Measurements from ENCODE around the gene EFHD1. TPM values are rescaled to one million over a fixed set of nuclear protein-coding genes. Genes with fewer than 3 reads are reported as not detected.

The EFHD1 gene
- polyA plus RNA-seq, 3 donors = not detected

DNA sequence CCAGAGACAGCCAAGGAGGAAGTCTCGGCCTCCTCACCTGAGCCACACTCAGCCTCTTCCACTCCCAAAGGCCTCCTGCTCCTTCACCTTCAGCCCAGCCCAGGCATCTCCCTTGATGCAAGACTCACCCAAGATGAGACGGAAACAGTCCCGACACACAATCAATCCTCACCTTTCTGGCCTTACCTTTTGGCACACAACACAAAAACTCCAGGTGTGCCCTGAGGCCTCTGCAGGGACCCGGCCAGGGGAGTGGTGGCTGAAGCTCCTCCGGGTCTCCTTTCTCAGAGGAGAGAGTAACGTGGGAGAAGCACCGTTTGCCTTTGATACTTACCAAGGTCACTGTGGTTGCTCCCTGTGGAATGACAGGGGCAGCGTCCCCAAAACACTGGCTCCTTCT, 23.8 kb upstream of the EFHD1 start:
- no peak overlapping the region for H2AFZ ChIP-seq (ENCODE audit: insufficient read depth, low read depth, low read length, poor library complexity, severe bottlenecking)
- Mint-ChIP-seq H3K27me3 (ENCODE audit: low read depth in 3 of 3) (peaks cover 5 to 16% (median 9%) of the 10 kb centered on the region in 3 donors), H3K4me3 (no peak overlapping the region), H3K4me1 (peaks cover 10% of the 10 kb centered on the region), H3K9me3 (no peaks in the 10 kb centered on the region), H3K27ac (no peak overlapping the region), H3K36me3 (no peaks in the 10 kb centered on the region)
- H3K27ac ChIP-seq (ENCODE audit: low read depth in 1 of 2, low read length in 2 of 2) = no peak overlapping the region
- H3K79me2 ChIP-seq (ENCODE audit: insufficient read depth, low read length) = no peaks in the 10 kb centered on the region
- 94% methylated on average over 4 of the region's 8 CpGs for WGBS (ENCODE audit: insufficient coverage)
- peaks cover 0 to 2% of the 10 kb centered on the region in 2 donors for H3K27me3 ChIP-seq (ENCODE audit: control insufficient read depth in 2 of 2, insufficient read depth in 2 of 2, low read length in 2 of 2)
- no peaks in the 10 kb centered on the region for H4K20me1 ChIP-seq (ENCODE audit: insufficient read depth, low read length)
- no peak for DNase-seq
- TF ChIP-seq, protein P1, sequence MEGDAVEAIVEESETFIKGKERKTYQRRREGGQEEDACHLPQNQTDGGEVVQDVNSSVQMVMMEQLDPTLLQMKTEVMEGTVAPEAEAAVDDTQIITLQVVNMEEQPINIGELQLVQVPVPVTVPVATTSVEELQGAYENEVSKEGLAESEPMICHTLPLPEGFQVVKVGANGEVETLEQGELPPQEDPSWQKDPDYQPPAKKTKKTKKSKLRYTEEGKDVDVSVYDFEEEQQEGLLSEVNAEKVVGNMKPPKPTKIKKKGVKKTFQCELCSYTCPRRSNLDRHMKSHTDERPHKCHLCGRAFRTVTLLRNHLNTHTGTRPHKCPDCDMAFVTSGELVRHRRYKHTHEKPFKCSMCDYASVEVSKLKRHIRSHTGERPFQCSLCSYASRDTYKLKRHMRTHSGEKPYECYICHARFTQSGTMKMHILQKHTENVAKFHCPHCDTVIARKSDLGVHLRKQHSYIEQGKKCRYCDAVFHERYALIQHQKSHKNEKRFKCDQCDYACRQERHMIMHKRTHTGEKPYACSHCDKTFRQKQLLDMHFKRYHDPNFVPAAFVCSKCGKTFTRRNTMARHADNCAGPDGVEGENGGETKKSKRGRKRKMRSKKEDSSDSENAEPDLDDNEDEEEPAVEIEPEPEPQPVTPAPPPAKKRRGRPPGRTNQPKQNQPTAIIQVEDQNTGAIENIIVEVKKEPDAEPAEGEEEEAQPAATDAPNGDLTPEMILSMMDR (IDR thresholded peaks at IDR 0.05) = no peak
- intact Hi-C loops (cut with micrococcal nuclease) = no loop called here
- no peak overlapping the region for H3K4me3 ChIP-seq (replicated peaks in 1 of 3; ENCODE audit: low read depth in 2 of 3, low read length in 3 of 3)
- no peaks in the 10 kb centered on the region for H3K36me3 ChIP-seq (replicated peaks in 1 of 2; ENCODE audit: control insufficient read depth in 1 of 2, insufficient read depth in 2 of 2, low read length in 2 of 2)
- H3K9me3 ChIP-seq (replicated peaks in 1 of 2; ENCODE audit: control insufficient read depth in 1 of 2, insufficient read depth in 1 of 2, low read length in 2 of 2) = no peaks in the 10 kb centered on the region
- H3K9ac ChIP-seq (ENCODE audit: insufficient read depth, low read length, poor library complexity, severe bottlenecking) = no peak overlapping the region
- H3K4me2 ChIP-seq (replicated peaks; ENCODE audit: extremely low read depth, low read length, poor library complexity, severe bottlenecking) = no peak overlapping the region
- peaks cover 8 to 11% of the 10 kb centered on the region in 2 donors for H3K4me1 ChIP-seq (ENCODE audit: control insufficient read depth in 1 of 2, insufficient read depth in 2 of 2, low read length in 2 of 2)

GRCh38 chr2:232610081-232610480, 23.3 kb upstream of the EFHD1 start:
- Histone ChIP-seq H3K4me3 (replicated peaks in 1 of 3; ENCODE audit: low read depth in 2 of 3, low read length in 3 of 3) (no peak overlapping the region), H3K79me2 (ENCODE audit: insufficient read depth, low read length) (no peaks in the 10 kb centered on the region), H3K36me3 (replicated peaks in 1 of 2; ENCODE audit: control insufficient read depth in 1 of 2, insufficient read depth in 2 of 2, low read length in 2 of 2) (no peaks in the 10 kb centered on the region), H3K27me3 (ENCODE audit: control insufficient read depth in 2 of 2, insufficient read depth in 2 of 2, low read length in 2 of 2) (peaks cover 0 to 2% of the 10 kb centered on the region in 2 donors), H4K20me1 (ENCODE audit: insufficient read depth, low read length) (no peaks in the 10 kb centered on the region), H3K27ac (ENCODE audit: low read depth in 1 of 2, low read length in 2 of 2) (no peak overlapping the region), H3K9me3 (replicated peaks in 1 of 2; ENCODE audit: control insufficient read depth in 1 of 2, insufficient read depth in 1 of 2, low read length in 2 of 2) (no peaks in the 10 kb centered on the region), H3K4me1 (ENCODE audit: control insufficient read depth in 1 of 2, insufficient read depth in 2 of 2, low read length in 2 of 2) (peaks cover 8 to 11% of the 10 kb centered on the region in 2 donors), H3K4me2 (replicated peaks; ENCODE audit: extremely low read depth, low read length, poor library complexity, severe bottlenecking) (no peak overlapping the region), H2AFZ (ENCODE audit: insufficient read depth, low read depth, low read length, poor library complexity, severe bottlenecking) (no peak overlapping the region), H3K9ac (ENCODE audit: insufficient read depth, low read length, poor library complexity, severe bottlenecking) (no peak overlapping the region)
- Mint-ChIP-seq H3K4me1 (peaks cover 10% of the 10 kb centered on the region), H3K9me3 (peaks cover 0 to 2% (median 0%) of the 10 kb centered on the region in 7 donors), H3K4me3 (no peak overlapping the region), H3K27me3 (ENCODE audit: low read depth in 3 of 3) (peaks cover 5 to 16% (median 9%) of the 10 kb centered on the region in 3 donors), H3K27ac (no peak overlapping the region), H3K36me3 (no peaks in the 10 kb centered on the region)
- DNase-seq = no peak
- TF ChIP-seq, protein P1 (IDR thresholded peaks at IDR 0.05) = no peak
- WGBS (ENCODE audit: insufficient coverage) = 74% methylated on average over 2 of the region's 3 CpGs
- intact Hi-C loops (cut with micrococcal nuclease) = no loop called here
